Mammary epithelial cell (primary cell): ENCODE data around the gene ADCY5.

Experiments
- EZH2 ChIP-seq: IDR thresholded peaks from 2 replicates; pipeline ENCODE4 v1.6.1; 2012; ENCODE audit warnings: low read length, inconsistent platforms, borderline replicate concordance
- TF ChIP-seq, protein P1 (sequence below), 2 donors: IDR thresholded peaks in 1 of 2; conservative IDR thresholded peaks in 1 of 2; 2 replicates each; pipeline ENCODE4 v1.5.1; 2011 to 2012; ENCODE audit warnings: inconsistent platforms in 2 of 2, low read length in 2 of 2, mild to moderate bottlenecking in 2 of 2, control low read depth in 1 of 2, low read depth in 1 of 2; ENCODE audit not compliant: insufficient read depth in 1 of 2; ENCODE audit errors: extremely low read depth in 1 of 2

DNA sequence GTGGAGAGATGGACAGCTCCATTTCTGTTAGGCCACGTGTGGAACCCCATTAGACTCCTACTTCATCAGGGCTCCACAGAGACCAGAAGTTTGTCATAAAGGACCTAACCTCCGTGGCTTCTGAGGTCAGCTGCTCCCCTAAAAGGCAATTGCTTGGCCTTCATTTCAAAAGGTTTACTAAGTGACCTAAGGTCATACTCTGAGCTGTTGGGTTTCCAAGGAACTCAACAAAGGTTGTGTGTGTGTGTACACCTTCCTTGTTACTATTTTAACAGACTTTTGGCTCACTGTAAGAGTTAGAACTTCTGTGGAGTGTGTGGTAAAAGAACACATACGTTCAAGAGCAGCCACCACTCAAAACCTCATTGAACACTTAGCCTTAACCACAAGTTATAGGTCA lies 173.2 kb downstream of the ADCY5 start:
- TF ChIP-seq, protein P1, sequence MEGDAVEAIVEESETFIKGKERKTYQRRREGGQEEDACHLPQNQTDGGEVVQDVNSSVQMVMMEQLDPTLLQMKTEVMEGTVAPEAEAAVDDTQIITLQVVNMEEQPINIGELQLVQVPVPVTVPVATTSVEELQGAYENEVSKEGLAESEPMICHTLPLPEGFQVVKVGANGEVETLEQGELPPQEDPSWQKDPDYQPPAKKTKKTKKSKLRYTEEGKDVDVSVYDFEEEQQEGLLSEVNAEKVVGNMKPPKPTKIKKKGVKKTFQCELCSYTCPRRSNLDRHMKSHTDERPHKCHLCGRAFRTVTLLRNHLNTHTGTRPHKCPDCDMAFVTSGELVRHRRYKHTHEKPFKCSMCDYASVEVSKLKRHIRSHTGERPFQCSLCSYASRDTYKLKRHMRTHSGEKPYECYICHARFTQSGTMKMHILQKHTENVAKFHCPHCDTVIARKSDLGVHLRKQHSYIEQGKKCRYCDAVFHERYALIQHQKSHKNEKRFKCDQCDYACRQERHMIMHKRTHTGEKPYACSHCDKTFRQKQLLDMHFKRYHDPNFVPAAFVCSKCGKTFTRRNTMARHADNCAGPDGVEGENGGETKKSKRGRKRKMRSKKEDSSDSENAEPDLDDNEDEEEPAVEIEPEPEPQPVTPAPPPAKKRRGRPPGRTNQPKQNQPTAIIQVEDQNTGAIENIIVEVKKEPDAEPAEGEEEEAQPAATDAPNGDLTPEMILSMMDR (conservative IDR thresholded peaks at IDR 0.05 in 1 of 2, IDR thresholded peaks at IDR 0.05 in 1 of 2; ENCODE audit: extremely low read depth in 1 of 2, insufficient read depth in 1 of 2, low read depth in 1 of 2, low read length in 2 of 2): no peak
- no peak for TF ChIP-seq EZH2
